NCI-H524 (cell line): ENCODE results near the gene UPK3A.

Experiments
- DNase-seq, 2 experiments: peaks; one replicate each; lab custom pipeline; 2025; lab: John Stamatoyannopoulos, UW

UPK3A gene

DNA sequence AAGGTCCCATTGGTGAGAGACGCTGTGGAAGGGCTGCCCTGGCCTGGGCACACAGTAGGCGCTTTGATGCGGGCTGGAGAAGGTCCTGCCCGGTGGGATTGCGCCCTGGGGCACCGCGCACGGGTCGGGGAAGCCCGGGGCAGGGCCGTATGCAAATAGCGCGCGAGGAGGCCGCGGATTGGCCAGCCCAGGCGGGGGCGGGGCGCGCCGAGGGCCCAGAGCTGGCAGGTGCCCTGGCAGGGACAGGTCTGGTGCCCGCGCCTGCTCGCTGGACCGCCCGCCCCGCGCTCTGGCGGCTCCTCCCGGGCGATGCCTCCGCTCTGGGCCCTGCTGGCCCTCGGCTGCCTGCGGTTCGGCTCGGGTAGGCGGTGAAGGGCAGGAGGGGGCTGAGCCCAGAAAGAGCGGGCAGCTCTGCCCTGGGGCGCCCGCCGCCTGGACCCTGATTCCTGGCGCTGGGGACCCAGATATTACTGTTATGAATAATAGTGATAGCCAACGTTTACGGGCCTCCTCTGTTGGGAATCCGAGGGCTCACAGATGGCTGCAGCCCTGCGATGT, at the start of gene UPK3A:
UPK3A (plus strand) TSS at position 245 of the 558 bp plus-strand sequence; CDS start at position 310, 65 bp downstream.
- peak; percentile 9 to 64 for DNase-seq

DNA sequence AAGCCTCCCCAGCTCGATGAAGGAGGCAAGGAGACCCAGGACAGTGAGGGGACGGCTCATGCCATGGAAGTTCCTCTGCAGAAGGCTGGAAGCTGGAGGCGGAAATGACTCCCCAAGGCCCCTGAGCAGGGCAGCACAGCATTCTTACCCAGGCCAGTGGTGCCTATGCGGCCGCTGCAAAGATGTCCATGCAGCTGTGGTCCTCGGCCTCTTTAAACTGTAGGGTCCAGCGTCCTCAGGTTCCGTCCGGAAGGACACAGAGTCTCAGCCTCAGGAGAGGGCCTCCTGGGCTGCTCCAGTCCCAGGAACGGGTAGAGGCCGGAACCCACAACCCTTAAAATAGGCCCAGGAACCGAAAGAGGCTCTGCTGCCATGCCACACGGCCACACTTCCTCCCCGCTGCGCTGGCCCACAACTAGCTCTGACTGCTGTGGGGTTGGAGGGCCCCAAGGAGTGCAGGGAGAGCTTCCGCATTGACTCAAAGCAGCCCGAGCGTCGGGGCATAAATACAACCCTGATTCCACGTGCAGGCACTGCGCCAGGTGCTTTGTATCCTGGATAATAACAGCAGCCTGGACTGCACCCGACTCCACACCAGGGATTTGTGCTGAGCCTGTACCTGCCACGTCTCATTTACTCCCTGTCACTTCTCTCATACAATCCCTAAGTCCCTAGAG, 49.5 kb upstream of the UPK3A start:
- no peak for DNase-seq

DNA sequence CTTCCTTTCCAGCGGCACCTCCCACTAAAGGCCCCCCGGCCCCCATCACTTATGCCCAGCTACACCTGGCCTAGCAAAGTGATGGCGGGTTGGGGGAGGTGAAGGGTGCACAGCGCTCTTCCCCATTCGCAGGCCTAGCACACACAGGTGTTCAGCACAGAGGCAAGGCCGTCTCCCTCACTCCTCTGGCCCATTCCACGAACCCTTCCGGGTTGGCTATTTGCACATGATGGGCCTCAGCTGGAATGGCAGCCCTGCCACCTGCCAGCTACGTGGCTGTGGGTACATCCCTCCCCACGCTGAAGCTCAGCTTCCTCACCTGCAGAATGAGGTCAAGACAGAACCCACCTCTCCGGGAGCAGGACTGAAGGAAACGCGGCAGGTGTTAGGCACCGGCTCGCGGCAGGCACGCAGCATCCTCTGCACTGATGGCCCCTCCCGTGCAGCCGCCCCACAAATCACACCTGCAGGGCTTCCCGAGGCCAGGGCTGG, 48.9 kb upstream of the UPK3A start:
- DNase-seq = no peak

DNA sequence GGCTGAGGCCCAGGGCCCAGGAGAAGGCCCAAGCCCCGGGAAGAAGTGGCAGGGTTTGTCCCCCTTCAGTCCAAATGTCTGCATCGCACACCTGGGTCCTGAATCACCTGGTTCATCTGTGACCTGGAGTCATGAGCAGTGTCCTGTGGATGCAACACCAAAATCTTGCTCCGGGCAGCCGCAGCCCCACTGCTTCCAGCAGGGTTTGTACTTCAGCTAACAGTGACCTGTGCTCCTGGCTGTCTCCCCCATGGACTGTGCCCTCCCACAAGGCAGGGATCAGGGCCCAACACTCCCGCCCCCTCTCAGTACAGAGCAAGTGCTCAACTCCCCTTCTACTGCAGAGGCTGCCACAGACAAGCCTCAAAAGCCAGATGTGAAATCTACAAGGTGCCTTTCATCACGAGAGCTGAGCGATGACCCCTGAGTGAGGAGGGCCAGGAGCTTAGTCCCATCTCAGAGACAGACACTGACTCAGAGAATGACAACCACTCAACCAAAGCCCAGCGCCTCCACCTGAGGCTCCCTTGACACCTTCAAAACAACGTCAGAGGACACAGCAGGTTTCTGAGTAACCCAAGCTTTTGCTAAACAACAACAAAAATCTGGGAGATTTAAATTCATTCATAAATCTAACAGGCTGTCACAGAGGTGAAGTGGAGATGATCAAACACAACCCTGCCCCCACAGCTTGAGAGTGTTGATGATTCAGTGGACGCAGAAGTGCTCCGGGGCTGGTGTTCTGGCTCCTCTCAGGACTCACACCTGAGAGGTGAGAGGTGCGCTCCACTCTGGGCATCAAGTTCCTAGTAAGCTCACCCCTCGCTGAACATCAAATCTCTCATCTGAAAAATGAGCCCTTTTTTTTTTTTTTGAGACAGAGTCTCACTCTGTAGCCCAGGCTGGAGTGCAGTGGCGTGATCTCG, 47.4 kb upstream of the UPK3A start:
- DNase-seq = no peak

DNA sequence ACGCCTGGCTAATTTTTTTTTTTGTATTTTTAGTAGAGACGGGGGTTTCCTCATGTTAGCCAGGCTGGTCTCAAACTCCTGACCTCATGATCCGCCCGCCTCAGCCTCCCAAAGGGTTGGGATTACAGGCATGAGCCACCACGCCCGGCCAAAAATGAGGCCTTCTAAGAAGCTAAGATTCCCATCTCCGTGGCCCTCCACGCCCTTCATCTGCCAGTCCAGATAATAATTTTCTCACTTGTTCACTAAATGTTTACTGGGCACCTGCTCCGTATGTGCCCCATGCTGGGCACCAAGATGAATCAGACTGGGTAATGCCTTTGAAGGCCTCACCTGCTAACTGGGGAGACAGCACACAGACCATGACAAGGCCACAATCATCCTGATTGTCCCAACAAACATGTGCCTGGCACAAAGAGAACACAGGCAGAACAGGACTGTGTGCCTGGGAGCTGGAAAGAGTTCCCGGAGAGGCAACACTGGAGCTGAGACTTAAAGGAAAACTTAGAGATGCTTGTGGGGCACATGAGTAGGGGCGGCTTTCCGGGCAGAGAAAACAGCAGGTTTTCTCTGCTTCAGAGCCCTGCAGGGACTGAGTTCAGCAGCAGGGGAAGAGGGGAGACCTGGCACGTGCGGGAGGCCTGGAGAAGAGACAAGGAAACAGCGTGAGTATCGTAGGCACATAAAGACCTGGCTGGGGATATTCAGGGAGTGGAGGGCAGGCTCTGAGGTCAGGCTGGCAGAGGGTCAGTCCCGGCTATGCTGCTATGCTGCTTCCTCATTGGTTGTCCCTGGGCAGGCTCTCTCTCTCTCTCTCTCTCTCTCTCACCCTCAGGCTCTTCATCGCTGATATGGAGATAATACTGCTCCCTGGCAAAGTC, 46.4 kb upstream of the UPK3A start:
- DNase-seq = no peak

DNA sequence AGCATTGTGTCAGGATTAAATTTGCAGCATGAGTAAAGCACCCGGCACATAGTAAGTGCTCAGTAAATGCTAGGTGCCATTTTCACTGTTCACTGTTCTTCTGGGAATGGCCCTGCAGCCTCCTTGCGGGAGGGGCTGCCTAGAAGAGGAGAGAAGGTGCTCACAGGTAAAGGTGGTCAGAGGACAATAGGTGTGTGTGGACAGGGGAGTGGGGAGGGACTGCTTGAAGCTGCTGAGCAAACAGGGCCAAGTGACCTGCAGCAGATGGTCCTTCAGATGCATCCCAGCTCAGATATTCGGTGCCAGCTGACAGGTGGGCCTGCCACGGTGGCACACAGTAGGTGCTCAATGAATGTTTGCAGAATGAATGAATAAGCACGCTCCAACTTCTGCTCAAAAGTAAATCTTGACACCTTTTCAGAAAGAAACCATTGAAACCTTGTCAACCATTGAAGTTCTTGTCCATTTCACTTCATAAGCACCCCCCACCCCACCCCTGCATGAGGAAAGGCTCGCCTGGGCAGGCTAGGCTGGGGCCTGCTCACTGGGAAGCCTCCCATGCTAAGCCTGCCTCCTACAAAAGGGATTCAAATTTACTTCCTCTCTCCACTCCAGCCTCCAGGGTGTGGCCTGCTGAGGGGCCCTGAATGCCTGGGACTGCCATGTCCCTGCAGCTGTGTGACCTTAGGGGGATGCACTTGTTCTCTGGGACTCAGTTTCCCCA, 45.6 kb upstream of the UPK3A start:
- DNase-seq = no peak

DNA sequence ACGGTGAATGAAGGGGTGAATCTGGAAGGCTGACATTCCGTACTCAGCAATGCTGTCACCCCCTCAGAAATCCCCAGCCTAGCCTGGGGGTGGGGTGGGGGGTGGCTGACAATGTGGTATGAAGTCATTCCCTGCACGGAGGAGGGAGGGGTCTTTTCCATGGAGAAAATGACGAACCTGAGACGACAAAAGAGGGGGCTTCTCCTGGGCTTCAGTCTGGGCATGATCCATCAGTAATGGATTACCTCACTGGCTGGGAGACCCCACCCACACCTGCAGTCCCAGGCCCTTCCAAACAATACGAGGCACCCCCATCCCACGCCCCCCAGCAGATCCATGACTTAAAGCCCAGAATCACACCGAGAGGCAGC, 45.1 kb upstream of the UPK3A start:
- no peak for DNase-seq

DNA sequence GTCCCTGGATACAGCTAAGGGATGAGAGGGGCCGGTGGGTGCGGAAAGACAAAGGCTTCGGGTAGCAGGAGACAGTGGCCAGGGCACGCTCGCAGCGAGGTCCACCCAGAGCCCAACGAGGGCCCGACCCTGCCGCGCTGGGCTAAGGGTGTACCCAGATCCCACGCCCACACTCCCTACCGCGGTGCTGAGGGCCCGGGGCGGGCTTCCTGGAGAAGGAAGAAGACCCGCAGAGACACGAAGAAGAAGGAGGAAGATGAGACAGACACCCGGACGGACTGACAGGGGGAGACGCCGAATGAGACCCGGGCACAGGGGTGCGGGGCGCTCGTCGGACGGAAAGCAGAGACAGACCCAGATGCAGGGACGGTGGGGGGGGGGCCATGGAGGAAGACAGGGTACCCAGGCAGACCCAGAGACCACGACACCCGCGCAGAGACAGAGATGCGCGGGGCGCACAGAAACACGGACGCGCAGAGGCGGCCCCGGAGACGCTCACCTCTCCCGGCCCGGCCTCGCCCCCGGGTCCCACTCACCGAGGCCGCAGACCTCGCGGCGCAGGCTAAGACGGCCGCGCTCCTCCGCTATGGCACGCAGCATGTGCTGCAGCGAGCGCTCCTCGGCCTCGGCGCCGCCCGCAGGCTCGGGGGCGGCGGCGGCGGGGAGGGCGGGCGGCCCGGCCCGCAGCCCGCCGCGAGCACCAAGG, 44.5 kb upstream of the UPK3A start:
- peak in 1 of 2 experiments; percentile 46 for DNase-seq

DNA sequence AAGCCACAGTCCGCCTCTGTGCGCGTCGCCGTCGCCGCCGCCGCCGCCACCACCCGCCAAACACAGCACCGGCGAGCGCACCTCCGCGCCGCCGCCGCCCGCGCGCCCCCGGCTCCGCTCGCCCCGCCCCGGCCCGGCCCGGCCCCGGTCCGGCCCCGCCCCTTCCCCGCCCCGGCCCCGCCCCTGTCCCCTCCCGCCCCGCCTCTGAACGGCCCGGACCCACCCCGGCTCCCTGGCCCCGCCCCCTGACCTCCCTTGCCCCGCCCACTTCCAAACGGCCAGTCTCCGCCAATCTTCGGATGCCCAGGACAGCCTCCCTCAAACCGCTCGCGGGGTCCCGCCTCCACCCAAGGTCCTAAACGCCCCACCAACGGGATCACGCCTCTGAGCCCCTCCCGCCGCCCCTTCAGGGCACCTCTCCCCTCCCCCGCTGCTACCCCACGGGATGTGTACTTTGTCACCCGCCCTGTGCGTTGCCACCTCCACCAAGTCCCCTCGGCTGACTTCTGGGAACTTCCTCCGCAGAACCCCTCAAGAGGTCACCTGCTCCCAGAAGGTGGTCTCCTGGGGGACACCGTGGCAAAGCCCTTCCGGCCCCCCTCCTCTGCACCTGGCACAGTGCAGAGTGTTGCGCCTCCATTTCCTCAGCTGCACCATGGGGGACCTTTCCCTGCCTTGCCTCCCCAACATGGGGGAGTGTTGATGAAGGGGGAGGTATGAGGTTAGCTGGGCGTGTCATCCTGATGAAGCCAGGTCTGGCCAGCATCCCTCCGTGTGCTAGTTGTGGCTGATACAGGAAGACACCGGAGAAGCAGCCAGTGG, 43.7 kb upstream of the UPK3A start, which contains the start of gene KIAA0930:
KIAA0930 (minus strand) TSS at position 85 of the 822 bp plus-strand sequence. CDS start 191 bp downstream, outside the sequence.
- peak in 1 of 2 experiments; percentile 62 for DNase-seq

DNA sequence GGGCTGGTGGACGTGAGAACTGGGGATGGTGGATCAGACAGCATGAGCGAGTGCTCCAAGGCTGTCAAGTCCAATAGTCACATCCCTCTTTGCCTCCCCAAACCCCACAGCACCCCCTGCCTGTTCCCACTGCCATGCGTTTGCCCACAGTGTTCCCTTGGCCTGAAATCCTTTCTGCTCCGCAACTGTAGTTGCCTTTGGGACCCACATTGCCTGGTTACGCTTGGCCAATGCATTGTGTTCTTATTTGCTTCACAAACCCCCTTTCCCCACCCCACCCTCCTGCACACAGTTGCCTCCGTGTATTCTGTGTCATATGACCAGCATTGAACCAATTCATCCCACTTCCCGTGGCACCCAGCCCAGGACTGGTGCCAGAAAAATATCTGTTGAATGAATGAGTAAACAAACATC, 42.0 kb upstream of the UPK3A start:
- DNase-seq = peak in 1 of 2 experiments; percentile 18

DNA sequence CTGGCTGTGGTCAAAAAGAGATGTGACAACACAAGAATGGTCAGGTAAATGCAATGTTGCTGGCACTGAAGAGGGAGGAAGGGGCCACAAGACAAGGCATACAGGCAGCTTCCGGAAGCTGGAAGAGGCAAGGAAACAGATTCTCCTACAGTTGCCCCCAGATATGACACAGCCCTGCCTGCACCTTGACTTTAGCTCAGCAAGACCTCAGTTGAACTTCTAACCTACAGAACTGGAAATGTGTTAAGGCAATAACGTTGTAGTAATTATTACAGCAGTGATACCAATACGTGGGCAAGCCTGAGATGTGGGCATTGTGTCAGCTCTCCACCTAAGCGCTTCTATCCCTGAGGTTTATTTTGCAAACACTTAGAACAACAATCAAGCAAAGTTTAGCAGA, 39.8 kb upstream of the UPK3A start:
- no peak for DNase-seq

DNA sequence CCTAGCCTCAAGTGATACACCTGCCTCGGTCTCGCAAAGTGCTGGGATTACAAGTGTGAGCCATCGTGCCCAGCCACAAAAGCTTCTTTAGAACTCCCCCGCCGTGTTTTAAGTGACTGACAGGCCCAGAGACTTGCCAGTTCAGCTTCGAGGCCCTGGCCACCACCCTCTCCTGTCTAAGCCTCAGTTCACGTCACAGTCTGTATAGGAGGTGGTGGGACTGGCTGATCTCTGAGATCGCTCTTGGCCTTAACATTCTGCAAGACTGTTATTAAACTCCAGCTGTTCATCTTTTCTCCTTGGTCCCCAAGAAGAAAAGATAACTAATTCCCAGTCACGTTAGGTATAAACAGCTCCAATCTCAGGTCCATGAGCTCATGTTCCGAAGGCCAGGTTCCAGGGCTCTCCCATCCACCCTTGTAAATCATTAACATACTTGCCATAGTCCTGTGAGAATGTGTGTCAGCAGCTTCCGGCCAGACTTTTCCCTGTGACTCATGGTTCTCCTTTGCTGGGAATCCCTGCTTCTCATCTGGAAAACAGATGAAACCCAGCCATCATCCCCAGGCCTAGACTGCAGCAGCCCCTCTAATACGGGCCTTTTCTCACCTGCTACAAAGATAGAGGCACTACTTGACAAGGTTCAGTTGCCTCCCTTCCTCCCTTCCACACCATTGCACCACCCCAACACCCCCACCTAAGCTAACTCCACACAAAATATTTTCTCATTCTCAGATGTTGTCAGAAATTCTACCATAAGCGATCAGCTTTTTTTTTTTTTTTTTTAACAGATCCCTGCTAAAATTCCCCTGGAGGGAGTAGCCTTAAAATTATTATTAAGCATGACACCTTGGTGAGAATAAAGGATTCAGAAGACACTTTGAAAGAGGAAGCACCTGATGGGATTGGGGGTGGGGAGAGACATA, 38.4 kb upstream of the UPK3A start:
- no peak for DNase-seq

DNA sequence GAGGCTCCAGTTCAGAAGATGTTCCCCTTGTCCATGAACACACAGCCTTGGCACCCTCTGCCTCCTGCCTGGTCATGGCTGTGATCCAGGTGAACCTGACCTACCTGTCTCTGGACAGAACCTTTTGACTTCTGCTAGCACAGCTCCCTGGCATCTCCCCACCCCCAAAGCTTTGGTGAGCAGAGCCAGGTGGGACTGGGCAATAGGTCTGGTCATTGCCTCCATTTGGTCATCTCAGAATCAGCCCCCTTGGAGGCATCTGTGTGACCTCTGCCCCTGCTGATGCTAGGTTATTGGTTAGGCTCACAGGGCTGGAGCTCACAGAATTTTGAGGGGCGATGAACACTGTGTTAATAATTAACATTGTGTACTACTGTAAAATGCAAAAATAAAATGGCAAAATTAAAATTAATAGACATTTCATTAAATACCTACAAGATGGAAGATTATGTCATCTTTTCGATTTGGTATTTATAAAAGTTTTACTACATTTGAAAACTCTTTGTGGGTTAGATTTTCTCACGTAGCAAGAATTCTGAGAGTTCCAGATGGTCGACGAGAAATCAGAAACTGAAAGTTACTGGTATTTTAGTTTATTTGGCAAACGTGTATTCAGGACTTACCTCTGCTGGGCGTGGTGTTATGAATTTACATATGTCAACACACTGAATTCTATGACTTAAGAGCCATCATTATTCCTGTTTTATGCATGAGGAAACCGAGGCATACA, 35.8 kb upstream of the UPK3A start:
- no peak for DNase-seq

DNA sequence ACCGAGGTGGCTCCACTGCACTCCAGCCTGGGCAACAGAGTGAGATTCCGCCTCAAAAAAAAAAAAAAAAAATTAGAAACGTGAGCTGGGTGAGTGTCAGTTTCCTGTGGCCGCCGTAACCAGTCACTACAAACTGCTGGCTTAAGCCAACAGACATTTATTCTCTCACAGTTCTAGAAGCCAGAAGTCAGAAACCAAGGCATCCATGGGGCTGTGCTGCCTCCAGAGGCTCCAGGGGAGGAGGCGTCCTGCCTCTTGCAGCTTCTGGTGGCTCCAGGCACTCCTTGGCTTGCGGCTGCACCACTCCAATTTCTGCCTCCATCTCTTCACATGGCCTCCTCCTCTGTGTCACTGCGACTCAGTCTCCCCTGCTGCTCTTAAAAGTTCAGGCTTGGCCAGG, 32.9 kb upstream of the UPK3A start:
- DNase-seq = no peak

DNA sequence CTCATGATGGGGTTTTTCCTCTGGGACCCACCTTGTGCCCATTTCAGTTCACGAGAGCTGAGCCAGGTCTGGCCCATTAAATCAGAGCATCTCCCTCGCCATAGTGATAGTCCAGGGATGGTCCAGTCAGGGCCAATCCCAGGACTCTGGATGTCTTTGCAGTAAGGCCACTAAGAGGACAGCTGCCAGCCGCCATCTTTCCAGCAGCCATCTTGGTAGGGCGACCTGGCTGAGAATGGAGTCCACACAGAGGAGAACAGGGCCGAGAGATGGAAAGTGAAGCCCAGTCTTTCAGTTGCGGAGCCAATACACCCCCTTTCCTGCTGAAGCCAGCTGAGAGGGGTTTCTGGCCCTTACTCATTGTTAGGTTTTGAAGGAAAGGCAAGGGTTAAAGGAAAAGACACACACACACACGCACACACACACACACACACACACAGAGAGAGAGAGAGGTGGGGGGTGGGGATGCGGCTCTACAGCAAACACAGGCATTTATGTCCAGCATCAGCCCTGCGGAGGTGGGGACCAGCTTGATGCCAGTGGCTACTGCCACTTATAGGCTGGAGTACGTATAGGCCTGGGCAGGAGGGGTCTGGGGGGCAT, 31.6 kb upstream of the UPK3A start:
- no peak for DNase-seq

DNA sequence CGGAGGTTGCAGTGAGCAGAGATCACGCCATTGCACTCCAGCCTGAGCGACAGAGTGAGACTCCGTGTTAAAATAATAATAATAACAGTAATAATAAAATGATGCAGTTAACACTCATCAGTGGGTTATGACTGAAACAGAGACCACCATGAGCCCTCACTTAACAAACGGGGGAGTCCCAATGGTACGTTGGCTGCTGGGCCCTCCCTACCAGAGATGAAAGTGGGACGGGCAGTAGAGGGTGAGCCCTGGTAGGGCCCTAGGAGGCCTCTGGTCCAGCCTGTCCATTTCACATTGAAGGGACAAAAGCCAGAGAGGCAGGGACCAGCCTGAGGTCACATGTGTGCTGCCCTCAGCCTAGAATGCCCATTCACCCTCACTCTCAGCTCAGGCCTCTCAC, 30.4 kb upstream of the UPK3A start:
- no peak for DNase-seq

DNA sequence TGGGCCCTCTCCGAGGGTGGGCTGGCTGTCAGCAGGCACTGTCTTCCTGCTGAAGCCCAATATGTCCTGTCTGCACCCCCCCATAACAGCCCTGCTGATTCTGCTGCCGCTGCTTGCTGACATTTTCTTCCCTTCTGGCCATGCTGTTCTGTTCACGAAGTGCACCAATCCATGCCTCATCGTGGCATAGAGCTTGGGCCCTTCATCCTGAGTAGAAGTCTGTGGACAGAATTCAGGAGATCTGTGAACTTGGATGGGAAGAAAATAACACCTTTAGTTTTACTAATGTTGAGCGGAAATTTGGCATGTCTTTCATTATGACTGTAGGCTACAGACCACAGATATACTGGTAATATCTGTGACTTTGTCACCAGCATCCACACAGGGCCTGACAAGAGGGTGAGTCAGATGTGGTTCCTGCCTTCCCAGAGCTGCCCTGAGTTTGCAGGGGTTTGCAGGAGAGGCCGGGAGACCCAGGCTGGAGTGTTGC, 29.9 kb upstream of the UPK3A start:
- no peak for DNase-seq
